ENCODE measurements around the gene IKZF3.
"Not testable (repeated sequence)": the region's sequence is repeated elsewhere in the genome, so short reads cannot be mapped to it uniquely, and the experiment has no call there.

The IKZF3 gene

DNA sequence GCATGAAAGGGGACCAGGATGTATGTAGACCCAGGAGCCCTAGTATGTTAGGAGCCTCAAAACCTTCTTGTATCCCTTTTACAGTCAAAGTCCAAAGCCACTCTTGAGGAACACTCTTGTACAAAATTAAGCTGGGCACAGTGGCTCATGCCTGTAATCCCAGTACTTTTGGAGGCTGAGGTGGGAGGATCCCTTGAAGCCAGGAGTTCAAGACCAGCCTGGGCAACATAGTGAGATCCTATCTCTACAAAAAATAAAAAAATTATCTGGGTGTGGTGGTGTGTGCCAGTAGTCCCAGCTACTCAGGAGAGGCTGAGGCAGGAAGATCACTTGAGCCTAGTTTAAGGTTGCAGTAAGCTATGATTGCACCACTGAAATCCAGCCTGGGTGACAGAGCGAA lies 138.2 kb downstream of the IKZF3 start:
- DNase-seq, POLR2A ChIA-PET, CTCF ChIA-PET: not testable (repeated sequence)

GRCh38 chr17:39724731-39725130 lies 139.4 kb downstream of the IKZF3 start:
- 96% methylated on average over 12 of the region's 13 CpGs for WGBS (ENCODE audit: insufficient coverage)
- peaks cover 4 to 6% (median 4%) of the 10 kb centered on the region in 4 experiments for H3K4me1 ChIP-seq (ENCODE audit: control extremely low read depth in 1 of 4, control insufficient read depth in 4 of 4, insufficient read depth in 4 of 4, low read length in 3 of 4)
- ChIA-PET POLR2A (no interaction called here), CTCF (interaction anchor here (1.2 kb wide), 1 partner anchor 52 kb away, joined by 3 read pairs; no protein-coding TSS in a partner anchor)
- no peaks in the 10 kb centered on the region for H3K27me3 ChIP-seq (replicated peaks in 2 of 5; ENCODE audit: control insufficient read depth in 4 of 5, insufficient read depth in 5 of 5, low read length in 4 of 5)
- no peaks in the 10 kb centered on the region for H3K9me3 ChIP-seq (ENCODE audit: control extremely low read depth in 1 of 5, control insufficient read depth in 4 of 5, insufficient read depth in 2 of 5, low read depth in 1 of 5, low read length in 4 of 5)
- H3K36me3 ChIP-seq (ENCODE audit: control insufficient read depth in 4 of 4, insufficient read depth in 4 of 4, low read length in 3 of 4) = peaks cover 3 to 21% (median 11%) of the 10 kb centered on the region in 4 experiments
- no peak overlapping the region for H3K4me3 ChIP-seq (ENCODE audit: control insufficient read depth in 1 of 7, extremely low read depth in 1 of 7, insufficient read depth in 4 of 7, low read depth in 2 of 7, low read length in 6 of 7)
- no peak overlapping the region for H3K27ac ChIP-seq (ENCODE audit: insufficient read depth in 1 of 2, low read depth in 1 of 2, low read length in 2 of 2, poor library complexity in 1 of 2, severe bottlenecking in 2 of 2)
- DNase-seq = no peak

More for the DNA sequence above, 138.2 kb downstream of the IKZF3 start:
- H3K27me3 ChIP-seq (replicated peaks in 2 of 5; ENCODE audit: control insufficient read depth in 4 of 5, insufficient read depth in 5 of 5, low read length in 4 of 5); H3K9me3 ChIP-seq (ENCODE audit: control extremely low read depth in 1 of 5, control insufficient read depth in 4 of 5, insufficient read depth in 2 of 5, low read depth in 1 of 5, low read length in 4 of 5); H3K4me3 ChIP-seq (ENCODE audit: control insufficient read depth in 1 of 7, extremely low read depth in 1 of 7, insufficient read depth in 4 of 7, low read depth in 2 of 7, low read length in 6 of 7); H3K27ac ChIP-seq (ENCODE audit: insufficient read depth in 1 of 2, low read depth in 1 of 2, low read length in 2 of 2, poor library complexity in 1 of 2, severe bottlenecking in 2 of 2): not testable (repeated sequence)
- peaks cover 5 to 13% (median 8%) of the 10 kb centered on the region in 4 experiments for H3K4me1 ChIP-seq (ENCODE audit: control extremely low read depth in 1 of 4, control insufficient read depth in 4 of 4, insufficient read depth in 4 of 4, low read length in 3 of 4)
- WGBS (ENCODE audit: insufficient coverage) = no CpG with 5 or more reads among the region's 1 CpG
- H3K36me3 ChIP-seq (ENCODE audit: control insufficient read depth in 4 of 4, insufficient read depth in 4 of 4, low read length in 3 of 4) = peaks cover 3 to 21% (median 11%) of the 10 kb centered on the region in 4 experiments

DNA sequence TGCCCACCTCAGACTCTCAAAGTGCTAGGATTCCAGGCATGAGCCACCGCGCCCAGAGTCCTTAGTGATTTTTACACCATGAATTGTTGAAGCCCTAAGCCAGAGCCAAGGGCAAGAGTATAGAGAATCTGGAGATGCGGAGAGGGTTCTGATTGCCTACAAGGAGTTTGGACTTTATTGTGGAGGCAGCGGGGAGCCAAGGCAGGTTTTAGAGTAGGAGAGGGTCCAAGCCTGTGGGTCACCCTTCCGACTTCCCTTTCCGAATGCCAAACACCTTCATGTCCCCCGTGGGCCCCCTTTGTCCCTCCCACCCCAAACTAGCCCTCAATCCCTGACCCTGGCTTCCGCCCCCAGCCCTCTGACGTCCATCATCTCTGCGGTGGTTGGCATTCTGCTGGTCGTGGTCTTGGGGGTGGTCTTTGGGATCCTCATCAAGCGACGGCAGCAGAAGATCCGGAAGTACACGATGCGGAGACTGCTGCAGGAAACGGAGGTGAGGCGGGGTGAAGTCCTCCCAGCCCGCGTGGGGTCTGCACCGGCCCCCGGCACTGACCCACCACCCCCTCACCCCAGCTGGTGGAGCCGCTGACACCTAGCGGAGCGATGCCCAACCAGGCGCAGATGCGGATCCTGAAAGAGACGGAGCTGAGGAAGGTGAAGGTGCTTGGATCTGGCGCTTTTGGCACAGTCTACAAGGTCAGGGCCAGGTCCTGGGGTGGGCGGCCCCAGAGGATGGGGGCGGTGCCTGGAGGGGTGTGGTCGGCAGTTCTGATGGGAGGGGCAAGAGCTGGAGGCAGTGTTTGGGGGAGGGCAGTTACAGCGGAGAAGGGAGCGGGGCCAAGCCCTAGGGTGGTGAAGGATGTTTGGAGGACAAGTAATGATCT lies 140.9 kb downstream of the IKZF3 start:
- no peaks in the 10 kb centered on the region for H3K4me1 ChIP-seq (ENCODE audit: control extremely low read depth in 1 of 4, control insufficient read depth in 4 of 4, insufficient read depth in 4 of 4, low read length in 3 of 4)
- H3K27ac ChIP-seq (ENCODE audit: insufficient read depth in 1 of 2, low read depth in 1 of 2, low read length in 2 of 2, poor library complexity in 1 of 2, severe bottlenecking in 2 of 2) = no peak overlapping the region
- no peaks in the 10 kb centered on the region for H3K27me3 ChIP-seq (replicated peaks in 2 of 5; ENCODE audit: control insufficient read depth in 4 of 5, insufficient read depth in 5 of 5, low read length in 4 of 5)
- no peaks in the 10 kb centered on the region for H3K9me3 ChIP-seq (ENCODE audit: control extremely low read depth in 1 of 5, control insufficient read depth in 4 of 5, insufficient read depth in 2 of 5, low read depth in 1 of 5, low read length in 4 of 5)
- peaks cover 1 to 12% (median 4%) of the 10 kb centered on the region in 4 experiments for H3K36me3 ChIP-seq (ENCODE audit: control insufficient read depth in 4 of 4, insufficient read depth in 4 of 4, low read length in 3 of 4)
- WGBS (ENCODE audit: insufficient coverage) = 97% methylated on average over 23 of the region's 34 CpGs
- no peak overlapping the region for H3K4me3 ChIP-seq (ENCODE audit: control insufficient read depth in 1 of 7, extremely low read depth in 1 of 7, insufficient read depth in 4 of 7, low read depth in 2 of 7, low read length in 6 of 7)
- ChIA-PET POLR2A (no interaction called here), CTCF (interaction anchor here (0.6 to 0.9 kb wide), 2 partner anchors 11 to 147 kb away, joined by 3 read pairs; no protein-coding TSS in a partner anchor)
- DNase-seq = no peak

DNA sequence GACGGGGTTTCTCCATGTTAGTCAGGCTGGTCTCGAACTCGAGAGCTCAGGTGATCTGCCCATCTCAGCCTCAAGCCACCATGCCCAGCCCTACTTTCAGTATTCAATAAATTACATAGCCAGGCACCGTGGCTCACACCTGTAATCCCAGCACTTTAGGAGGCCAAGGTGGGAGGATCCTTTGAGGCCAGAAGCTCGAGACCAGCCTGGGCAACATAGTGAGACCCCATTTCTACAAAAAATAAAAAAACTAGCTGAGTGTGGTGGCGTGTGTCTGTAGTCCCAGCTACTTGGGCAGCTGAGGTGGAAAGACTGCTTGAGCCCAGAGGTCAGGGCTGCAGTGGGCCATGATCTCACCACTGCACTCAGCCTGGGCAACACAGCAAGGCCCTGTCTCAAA lies 142.0 kb downstream of the IKZF3 start:
- Histone ChIP-seq H3K36me3 (ENCODE audit: control insufficient read depth in 4 of 4, insufficient read depth in 4 of 4, low read length in 3 of 4) (peaks cover 0 to under 1% (median 0%) of the 10 kb centered on the region in 4 experiments), H3K4me3 (ENCODE audit: control insufficient read depth in 1 of 7, extremely low read depth in 1 of 7, insufficient read depth in 4 of 7, low read depth in 2 of 7, low read length in 6 of 7) (no peak overlapping the region), H3K4me1 (ENCODE audit: control extremely low read depth in 1 of 4, control insufficient read depth in 4 of 4, insufficient read depth in 4 of 4, low read length in 3 of 4) (no peaks in the 10 kb centered on the region), H3K27me3 (replicated peaks in 2 of 5; ENCODE audit: control insufficient read depth in 4 of 5, insufficient read depth in 5 of 5, low read length in 4 of 5) (no peaks in the 10 kb centered on the region), H3K9me3 (ENCODE audit: control extremely low read depth in 1 of 5, control insufficient read depth in 4 of 5, insufficient read depth in 2 of 5, low read depth in 1 of 5, low read length in 4 of 5) (no peaks in the 10 kb centered on the region), H3K27ac (ENCODE audit: insufficient read depth in 1 of 2, low read depth in 1 of 2, low read length in 2 of 2, poor library complexity in 1 of 2, severe bottlenecking in 2 of 2) (no peak overlapping the region)
- POLR2A ChIA-PET = no interaction called here
- CTCF ChIA-PET = interaction anchor here (0.8 to 0.9 kb wide), 2 partner anchors 25 to 173 kb away, joined by 3 to 4 read pairs; no protein-coding TSS in a partner anchor
- WGBS (ENCODE audit: insufficient coverage) = 100% methylated on average over 4 of the region's 6 CpGs
- no peak for DNase-seq

- WGBS (ENCODE audit: insufficient coverage) = 89% methylated on average over 4 of the region's 7 CpGs
- DNase-seq = no peak
- H3K27ac ChIP-seq (ENCODE audit: insufficient read depth in 1 of 2, low read depth in 1 of 2, low read length in 2 of 2, poor library complexity in 1 of 2, severe bottlenecking in 2 of 2) = no peak overlapping the region
- CTCF ChIA-PET = interaction anchor here (1.2 to 2.4 kb wide), 5 partner anchors 9 to 98 kb away, joined by 3 to 16 read pairs (median 4); partner anchors contain the start of genes ERBB2 and MIEN1
- H3K9me3 ChIP-seq (ENCODE audit: control extremely low read depth in 1 of 5, control insufficient read depth in 4 of 5, insufficient read depth in 2 of 5, low read depth in 1 of 5, low read length in 4 of 5) = no peaks in the 10 kb centered on the region
- H3K36me3 ChIP-seq (ENCODE audit: control insufficient read depth in 4 of 4, insufficient read depth in 4 of 4, low read length in 3 of 4) = no peaks in the 10 kb centered on the region
- no peaks in the 10 kb centered on the region for H3K4me1 ChIP-seq (ENCODE audit: control extremely low read depth in 1 of 4, control insufficient read depth in 4 of 4, insufficient read depth in 4 of 4, low read length in 3 of 4)
- no peaks in the 10 kb centered on the region for H3K27me3 ChIP-seq (replicated peaks in 2 of 5; ENCODE audit: control insufficient read depth in 4 of 5, insufficient read depth in 5 of 5, low read length in 4 of 5)
- POLR2A ChIA-PET = interaction anchor here (1.0 kb wide), 1 partner anchor 131 kb away, joined by 9 read pairs; no protein-coding TSS in a partner anchor
- H3K4me3 ChIP-seq (ENCODE audit: control insufficient read depth in 1 of 7, extremely low read depth in 1 of 7, insufficient read depth in 4 of 7, low read depth in 2 of 7, low read length in 6 of 7) = no peak overlapping the region
These were observed 144.4 kb downstream of the IKZF3 start for GRCh38 chr17:39719563-39720355.

DNA sequence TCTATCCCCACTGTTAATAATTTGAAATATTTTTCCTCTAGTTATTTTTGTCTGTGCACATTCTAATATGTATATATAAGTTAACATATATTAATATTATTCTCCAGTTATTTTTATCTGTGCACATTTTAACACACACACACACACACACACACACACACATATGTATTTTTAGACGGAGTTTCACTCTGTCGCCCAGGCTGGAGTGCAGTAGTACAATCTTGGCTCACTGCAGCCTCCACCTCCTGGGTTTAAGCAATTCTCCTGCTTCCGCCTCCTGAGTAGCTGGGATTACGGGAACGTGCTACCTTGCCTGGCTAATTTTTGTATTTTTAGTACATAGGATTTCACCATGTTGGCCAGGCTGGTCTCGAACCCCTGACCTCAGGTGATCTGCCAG lies 146.5 kb downstream of the IKZF3 start:
- Histone ChIP-seq H3K36me3 (ENCODE audit: control insufficient read depth in 4 of 4, insufficient read depth in 4 of 4, low read length in 3 of 4) (no peaks in the 10 kb centered on the region), H3K4me3 (ENCODE audit: control insufficient read depth in 1 of 7, extremely low read depth in 1 of 7, insufficient read depth in 4 of 7, low read depth in 2 of 7, low read length in 6 of 7) (no peak overlapping the region), H3K27me3 (replicated peaks in 2 of 5; ENCODE audit: control insufficient read depth in 4 of 5, insufficient read depth in 5 of 5, low read length in 4 of 5) (no peaks in the 10 kb centered on the region), H3K4me1 (ENCODE audit: control extremely low read depth in 1 of 4, control insufficient read depth in 4 of 4, insufficient read depth in 4 of 4, low read length in 3 of 4) (no peaks in the 10 kb centered on the region), H3K27ac (ENCODE audit: insufficient read depth in 1 of 2, low read depth in 1 of 2, low read length in 2 of 2, poor library complexity in 1 of 2, severe bottlenecking in 2 of 2) (no peak overlapping the region), H3K9me3 (ENCODE audit: control extremely low read depth in 1 of 5, control insufficient read depth in 4 of 5, insufficient read depth in 2 of 5, low read depth in 1 of 5, low read length in 4 of 5) (no peaks in the 10 kb centered on the region)
- WGBS (ENCODE audit: insufficient coverage) = 96% methylated on average over 5 of the region's 6 CpGs
- POLR2A ChIA-PET = no interaction called here
- CTCF ChIA-PET = interaction anchor here (2.4 kb wide), 1 partner anchor 11 kb away, joined by 16 read pairs; the partner anchor contains the start of gene MIEN1
- no peak for DNase-seq

All from common myeloid progenitor, CD34-positive (primary cell).